ENCODE measurements around the gene RFFL.
"Not testable (repeated sequence)": the region's sequence is repeated elsewhere in the genome, so short reads cannot be mapped to it uniquely, and the experiment has no call there.

RFFL gene

GRCh38 chr17:35063514-35064223, at the start of gene RFFL:
Gene RFFL, minus strand, starts transcription at chr17:35063707. Its CDS starts 37,154 bp downstream, at chr17:35026553.
- DNase-seq, result peak; percentile 90

GRCh38 chr17:35110791-35111190, 47.3 kb upstream of the RFFL start:
- DNase-seq, result not testable (repeated sequence)

DNA sequence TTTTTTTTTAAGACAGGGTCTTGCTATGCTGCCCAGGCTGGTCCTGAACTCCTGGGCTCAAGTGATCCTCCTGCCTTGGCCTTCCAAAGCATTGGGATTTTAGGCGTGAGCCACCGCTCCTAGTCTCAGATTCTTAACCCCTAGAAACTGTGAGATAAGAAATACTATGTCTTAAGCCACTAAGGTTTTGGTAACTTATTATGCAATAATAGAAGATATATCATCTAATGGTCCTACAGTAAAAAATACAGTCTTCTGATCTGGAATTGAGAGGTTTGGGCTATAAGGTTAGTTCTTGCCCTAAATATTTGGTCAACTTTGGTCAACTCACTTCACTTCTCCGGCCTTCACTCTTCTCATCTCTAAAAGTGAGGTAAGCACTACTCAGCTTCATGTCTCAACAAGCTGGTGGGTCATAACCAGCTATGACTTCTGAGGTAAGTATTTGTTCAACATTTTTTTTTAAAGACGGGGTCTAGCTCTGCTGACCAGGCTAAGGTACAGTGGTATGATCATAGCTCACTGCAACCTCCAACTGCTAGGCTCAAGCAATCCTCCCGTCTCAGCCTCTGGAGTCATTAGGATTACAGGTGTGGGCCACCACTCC, 41.4 kb upstream of the RFFL start:
- no peak for DNase-seq

- no peak for DNase-seq
These were observed 39.8 kb upstream of the RFFL start for GRCh38 chr17:35103271-35103670.

DNA sequence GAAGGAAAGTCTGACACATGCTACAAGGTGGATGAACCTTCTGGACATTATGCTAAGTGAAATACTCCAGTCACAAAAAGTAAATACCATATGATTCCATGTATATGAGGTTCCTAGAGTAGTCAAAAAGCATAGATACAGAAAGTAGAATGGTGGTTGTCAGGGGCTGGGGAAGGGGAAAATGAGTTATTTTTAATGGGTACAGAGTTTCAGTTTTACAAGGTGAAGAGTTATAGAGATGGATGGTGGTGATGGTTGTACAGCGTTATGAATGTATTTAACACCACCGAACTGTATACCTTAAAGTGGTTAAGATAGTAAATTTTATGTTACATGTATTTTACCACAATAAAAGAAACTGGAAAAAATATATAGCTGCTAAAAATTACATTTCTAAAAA, 38.2 kb upstream of the RFFL start:
- DNase-seq, result no peak

DNA sequence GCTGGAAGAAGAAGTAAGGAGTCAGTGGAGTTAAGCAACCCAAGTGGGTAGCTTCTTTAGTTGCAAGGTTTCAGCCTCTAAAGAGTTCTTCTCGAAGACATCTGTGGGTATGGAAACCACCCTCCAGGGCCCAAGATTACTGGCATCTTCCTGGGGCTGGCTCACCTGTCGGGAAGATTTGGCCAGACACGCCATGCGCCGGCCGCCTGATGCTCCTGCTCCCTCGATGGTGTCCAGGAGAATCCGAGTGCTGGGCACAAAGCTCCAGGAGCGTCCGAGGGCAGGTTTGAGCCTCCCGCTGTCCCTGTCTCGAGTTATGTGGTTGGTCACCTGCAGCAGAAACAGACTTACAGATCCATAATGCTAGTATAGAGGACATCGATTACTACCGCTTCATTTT, 37.5 kb upstream of the RFFL start:
- no peak for DNase-seq

GRCh38 chr17:35099908-35100307, 36.4 kb upstream of the RFFL start:
- DNase-seq, result no peak

- no peak for DNase-seq
These were observed 34.3 kb upstream of the RFFL start for GRCh38 chr17:35097776-35098175.

DNA sequence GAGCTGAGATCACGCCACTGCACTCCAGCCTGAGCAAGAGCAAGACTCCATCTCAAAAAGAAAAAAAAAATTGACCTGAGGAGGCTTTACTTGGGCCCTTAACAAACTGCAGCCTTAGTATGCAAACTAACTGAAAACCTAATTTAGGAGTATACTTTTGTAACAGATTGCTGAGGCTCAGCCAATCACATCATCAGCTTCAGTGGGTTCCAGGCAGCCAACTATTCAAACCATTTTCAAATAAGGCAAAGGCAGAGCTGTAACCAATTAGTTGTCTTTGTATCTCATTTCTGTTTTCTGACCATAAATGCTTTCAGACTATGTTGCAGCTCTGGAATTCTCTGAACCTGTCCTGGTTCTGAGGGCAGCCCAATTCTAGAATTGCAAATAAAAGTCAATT, 32.2 kb upstream of the RFFL start:
- DNase-seq, result no peak

GRCh38 chr17:35094902-35095301, 31.4 kb upstream of the RFFL start:
- no peak for DNase-seq

- not testable (repeated sequence) for DNase-seq
These were observed 27.2 kb upstream of the RFFL start for GRCh38 chr17:35090707-35091106.

GRCh38 chr17:35089586-35090296, 26.2 kb upstream of the RFFL start:
- DNase-seq, result peak; percentile 40

- DNase-seq, result peak; percentile 93
These were observed 25.5 kb upstream of the RFFL start for GRCh38 chr17:35088881-35089585.

GRCh38 chr17:35088356-35088880, 24.9 kb upstream of the RFFL start:
- DNase-seq, result no peak

GRCh38 chr17:35087731-35088355, 24.3 kb upstream of the RFFL start:
- DNase-seq, result peak; percentile 57

DNA sequence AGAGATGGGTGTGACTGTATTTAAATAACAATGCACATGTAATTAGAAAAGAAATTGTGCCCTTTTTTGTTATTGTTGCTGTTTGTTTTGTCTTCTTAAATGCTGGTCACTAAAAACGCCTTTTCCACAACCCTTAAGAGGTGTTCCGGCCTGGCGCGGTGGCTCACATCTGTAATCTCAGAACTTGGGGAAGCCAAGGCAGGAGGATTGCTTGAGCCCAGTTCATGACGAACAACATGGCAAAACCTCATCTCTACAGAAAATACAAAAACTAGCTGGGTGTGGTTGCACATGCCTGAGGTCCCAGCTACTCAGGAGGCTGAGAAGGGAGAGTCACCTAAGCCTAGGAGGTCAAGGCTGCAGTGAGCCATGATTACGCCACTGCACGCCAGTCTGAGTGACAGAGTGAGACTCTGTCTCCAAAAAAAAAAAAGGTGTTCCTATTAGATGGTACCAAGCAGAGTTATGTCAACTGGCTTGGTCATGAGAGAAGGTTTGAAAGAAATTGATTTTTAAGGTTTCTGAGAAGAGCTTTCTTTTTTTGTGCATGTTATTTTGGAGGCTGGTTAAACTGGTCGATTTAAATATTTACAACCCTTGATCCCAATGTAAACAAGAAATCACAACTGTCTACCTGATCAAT, 23.5 kb upstream of the RFFL start:
- DNase-seq, result no peak

- no peak for DNase-seq
These were observed 22.7 kb upstream of the RFFL start for GRCh38 chr17:35086164-35086563.

- DNase-seq, result no peak
These were observed 21.5 kb upstream of the RFFL start for GRCh38 chr17:35084987-35085386.

DNA sequence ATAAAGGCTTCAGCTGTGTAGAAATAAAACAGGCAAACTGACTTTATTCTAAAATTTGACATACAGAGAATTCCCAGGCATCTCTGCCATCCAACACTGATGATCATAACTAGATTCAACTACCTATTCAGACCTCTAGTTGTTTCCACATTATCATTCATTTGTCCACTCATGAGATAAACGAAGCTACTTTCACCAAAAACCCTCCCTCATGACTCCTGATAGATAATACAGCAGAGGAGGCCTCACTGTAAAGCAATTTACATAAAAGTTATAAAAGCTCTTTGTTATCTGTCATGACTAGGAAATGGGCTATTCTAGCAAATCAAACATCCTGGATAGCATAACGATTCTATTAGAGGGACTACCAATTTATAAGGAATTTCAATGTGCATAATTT, 19.6 kb upstream of the RFFL start:
- no peak for DNase-seq

- peak; percentile 41 for DNase-seq
These were observed 18.7 kb upstream of the RFFL start for GRCh38 chr17:35082073-35082657.

GRCh38 chr17:35081638-35082037, 18.1 kb upstream of the RFFL start:
- no peak for DNase-seq

- DNase-seq, result no peak
These were observed 17.0 kb upstream of the RFFL start for GRCh38 chr17:35080536-35080935.
